ENCODE data around the gene OR5AP2.
"Not testable (repeated sequence)": the region's sequence is repeated elsewhere in the genome, so short reads cannot be mapped to it uniquely, and the experiment has no call there.

The OR5AP2 gene

GRCh38 chr11:56642339-56642738, at the start of gene OR5AP2:
Gene OR5AP2, minus strand, starts transcription at chr11:56642439. Its CDS starts 0 bp downstream, at chr11:56642439.
- Histone ChIP-seq H3K4me3 (ENCODE audit: low read depth, low read length) (no peak within 1 kb of the TSS), H3K27ac (no peak within 1 kb of the TSS), H3K36me3 (replicated peaks) (no peaks in the 10 kb centered on the region), H3K27me3 (replicated peaks) (no peaks in the 10 kb centered on the region)
- TF ChIP-seq, protein P1, sequence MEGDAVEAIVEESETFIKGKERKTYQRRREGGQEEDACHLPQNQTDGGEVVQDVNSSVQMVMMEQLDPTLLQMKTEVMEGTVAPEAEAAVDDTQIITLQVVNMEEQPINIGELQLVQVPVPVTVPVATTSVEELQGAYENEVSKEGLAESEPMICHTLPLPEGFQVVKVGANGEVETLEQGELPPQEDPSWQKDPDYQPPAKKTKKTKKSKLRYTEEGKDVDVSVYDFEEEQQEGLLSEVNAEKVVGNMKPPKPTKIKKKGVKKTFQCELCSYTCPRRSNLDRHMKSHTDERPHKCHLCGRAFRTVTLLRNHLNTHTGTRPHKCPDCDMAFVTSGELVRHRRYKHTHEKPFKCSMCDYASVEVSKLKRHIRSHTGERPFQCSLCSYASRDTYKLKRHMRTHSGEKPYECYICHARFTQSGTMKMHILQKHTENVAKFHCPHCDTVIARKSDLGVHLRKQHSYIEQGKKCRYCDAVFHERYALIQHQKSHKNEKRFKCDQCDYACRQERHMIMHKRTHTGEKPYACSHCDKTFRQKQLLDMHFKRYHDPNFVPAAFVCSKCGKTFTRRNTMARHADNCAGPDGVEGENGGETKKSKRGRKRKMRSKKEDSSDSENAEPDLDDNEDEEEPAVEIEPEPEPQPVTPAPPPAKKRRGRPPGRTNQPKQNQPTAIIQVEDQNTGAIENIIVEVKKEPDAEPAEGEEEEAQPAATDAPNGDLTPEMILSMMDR (IDR thresholded peaks at IDR 0.05; ENCODE audit: low read depth, low read length, missing control alignments) = no peak
- no peak for DNase-seq
- in situ Hi-C loops (cut with HindIII; ENCODE audit: low pct_ligation_motif_present, low sequenced_read_pairs) = no loop called here

DNA sequence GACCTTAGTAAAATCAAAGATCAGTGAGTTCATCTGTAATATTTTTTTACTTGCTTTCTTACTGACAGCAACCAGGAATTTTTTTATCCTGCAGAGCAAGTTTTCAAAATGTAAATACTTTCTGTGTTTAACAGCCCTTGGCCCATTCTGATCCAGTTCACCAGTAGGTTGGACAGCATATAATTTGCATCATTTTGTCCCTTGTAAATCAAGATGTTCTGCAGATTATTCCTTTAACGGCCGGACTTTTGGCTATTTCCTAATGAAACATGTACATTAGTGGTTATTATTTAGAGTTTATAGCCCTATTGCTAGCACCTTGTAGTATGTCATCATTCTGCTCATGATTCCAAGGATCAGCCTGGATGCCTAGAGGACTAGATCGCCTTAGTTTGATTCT, 48.9 kb upstream of the OR5AP2 start:
- H3K27ac ChIP-seq; H3K27me3 ChIP-seq (replicated peaks); H3K4me3 ChIP-seq (ENCODE audit: low read depth, low read length); DNase-seq; H3K36me3 ChIP-seq (replicated peaks); in situ Hi-C loops (cut with HindIII; ENCODE audit: low pct_ligation_motif_present, low sequenced_read_pairs): not testable (repeated sequence)

DNA sequence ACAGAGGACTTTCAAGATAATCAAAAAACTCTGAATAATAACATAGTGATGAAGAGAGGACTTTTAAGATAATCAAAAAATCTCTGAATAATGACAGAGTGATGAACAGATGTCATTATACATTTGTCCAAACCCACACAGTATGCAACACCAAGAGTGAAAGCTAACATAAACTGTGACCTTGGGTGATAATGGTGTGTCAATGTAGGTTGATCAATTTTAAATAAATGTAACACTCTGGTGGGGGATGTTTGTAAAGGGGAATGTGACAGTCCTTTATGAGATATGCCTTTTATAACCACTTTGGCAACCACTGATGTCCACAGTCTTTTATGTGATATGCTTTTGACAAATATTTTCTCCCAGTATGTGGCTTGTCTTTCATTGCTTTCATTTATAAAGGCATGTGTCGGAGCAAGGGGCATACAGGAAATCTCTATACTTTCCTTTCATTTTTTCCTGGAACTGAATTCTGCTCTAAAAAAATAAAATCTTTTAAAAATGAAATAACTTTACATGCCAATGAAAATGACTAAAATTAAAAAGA, 46.4 kb upstream of the OR5AP2 start:
- Histone ChIP-seq H3K4me3 (ENCODE audit: low read depth, low read length) (no peak overlapping the region), H3K27ac (no peak overlapping the region), H3K36me3 (replicated peaks) (no peaks in the 10 kb centered on the region), H3K27me3 (replicated peaks) (no peaks in the 10 kb centered on the region)
- DNase-seq = no peak
- TF ChIP-seq, protein P1 (IDR thresholded peaks at IDR 0.05; ENCODE audit: low read depth, low read length, missing control alignments) = no peak
- in situ Hi-C loops (cut with HindIII; ENCODE audit: low pct_ligation_motif_present, low sequenced_read_pairs) = no loop called here

DNA sequence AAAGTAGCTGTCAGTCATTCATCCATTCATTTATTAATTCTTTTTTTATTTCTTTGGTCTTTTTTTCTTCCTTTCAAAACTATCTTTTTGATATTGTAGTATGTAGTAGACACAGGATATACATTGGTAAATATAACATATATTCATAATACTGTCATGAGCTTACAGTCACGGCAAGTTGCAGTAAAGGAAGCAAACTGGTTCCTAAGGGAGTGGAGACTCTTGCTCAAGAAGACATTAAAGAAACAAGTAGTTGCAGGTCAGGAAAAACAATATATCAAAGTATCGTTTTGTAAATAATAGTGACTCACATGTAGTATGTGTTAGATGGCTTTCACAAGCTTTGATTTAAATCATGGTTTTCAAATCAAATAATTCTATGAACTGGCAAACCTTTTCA, 28.7 kb upstream of the OR5AP2 start:
- DNase-seq = no peak
- Histone ChIP-seq H3K36me3 (replicated peaks) (no peaks in the 10 kb centered on the region), H3K27me3 (replicated peaks) (no peaks in the 10 kb centered on the region), H3K27ac (no peak overlapping the region), H3K4me3 (ENCODE audit: low read depth, low read length) (no peak overlapping the region)
- TF ChIP-seq, protein P1 (IDR thresholded peaks at IDR 0.05; ENCODE audit: low read depth, low read length, missing control alignments) = no peak
- in situ Hi-C loops (cut with HindIII; ENCODE audit: low pct_ligation_motif_present, low sequenced_read_pairs) = no loop called here

DNA sequence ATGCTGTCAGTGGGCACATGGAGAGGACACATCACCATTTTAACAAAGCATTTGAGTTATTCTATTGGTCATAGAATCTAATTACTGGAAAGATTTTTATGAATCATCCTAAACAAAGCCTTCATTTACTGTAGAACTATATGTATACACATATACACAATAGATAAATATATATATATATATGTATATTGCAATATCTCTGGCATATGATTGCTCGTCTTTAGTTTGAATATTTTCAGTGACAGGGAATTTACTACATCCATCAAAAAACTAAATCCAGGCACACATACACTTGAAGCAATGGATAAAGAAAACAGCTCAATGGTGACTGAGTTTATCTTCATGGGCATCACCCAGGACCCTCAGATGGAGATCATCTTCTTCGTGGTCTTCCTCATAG, 21.1 kb upstream of the OR5AP2 start, which contains the start of gene OR5AR1:
Gene OR5AR1, plus strand, starts transcription at position 301 of the 400 bp plus-strand sequence. Its CDS starts 0 bp downstream, at position 301.
- in situ Hi-C loops (cut with HindIII; ENCODE audit: low pct_ligation_motif_present, low sequenced_read_pairs) = no loop called here
- no peaks in the 10 kb centered on the region for H3K36me3 ChIP-seq (replicated peaks)
- no peak within 1 kb of the TSS for H3K4me3 ChIP-seq (ENCODE audit: low read depth, low read length)
- no peak for DNase-seq
- no peak within 1 kb of the TSS for H3K27ac ChIP-seq
- H3K27me3 ChIP-seq (replicated peaks) = no peaks in the 10 kb centered on the region
- TF ChIP-seq, protein P1 (IDR thresholded peaks at IDR 0.05; ENCODE audit: low read depth, low read length, missing control alignments) = no peak

GRCh38 chr11:56659755-56660154, 17.5 kb upstream of the OR5AP2 start:
- in situ Hi-C loops (cut with HindIII; ENCODE audit: low pct_ligation_motif_present, low sequenced_read_pairs) = no loop called here
- TF ChIP-seq, protein P1 (IDR thresholded peaks at IDR 0.05; ENCODE audit: low read depth, low read length, missing control alignments) = no peak
- Histone ChIP-seq H3K36me3 (replicated peaks) (no peaks in the 10 kb centered on the region), H3K4me3 (ENCODE audit: low read depth, low read length) (no peak overlapping the region), H3K27me3 (replicated peaks) (no peaks in the 10 kb centered on the region), H3K27ac (no peak overlapping the region)
- DNase-seq = no peak

Data from brain microvascular endothelial cell (primary cell).